Esophagus (tissue), 2 donors: ENCODE data around the gene EPHB1. TPM values are rescaled to one million over a fixed set of nuclear protein-coding genes. Genes with fewer than 3 reads are reported as not detected.
"Not testable (repeated sequence)": the region's sequence is repeated elsewhere in the genome, so short reads cannot be mapped to it uniquely, and the experiment has no call there.

Experiments used
- H3K27ac ChIP-seq, 2 donors: one replicate each; pipeline ENCODE4 v1.5.1; 2013; ENCODE audit warnings: low read depth in 2 of 2, mild to moderate bottlenecking in 2 of 2, inconsistent platforms in 1 of 2, low read length in 1 of 2, moderate library complexity in 1 of 2
- H3K27me3 ChIP-seq, 2 donors: one replicate each; pipeline ENCODE4 v1.6.1; 2013; ENCODE audit warnings: low read length in 2 of 2, control low read depth in 1 of 2, mild to moderate bottlenecking in 1 of 2; ENCODE audit not compliant: insufficient read depth in 2 of 2, control insufficient read depth in 1 of 2
- H3K36me3 ChIP-seq, 2 donors: one replicate each; pipeline ENCODE4 v1.6.1; 2013; ENCODE audit warnings: low read length in 1 of 2; ENCODE audit not compliant: control insufficient read depth in 2 of 2, insufficient read depth in 2 of 2
- H3K4me1 ChIP-seq, 2 donors: one replicate each; pipeline ENCODE4 v1.6.1; 2013; ENCODE audit warnings: low read length in 1 of 2; ENCODE audit not compliant: control insufficient read depth in 2 of 2, insufficient read depth in 2 of 2
- H3K4me3 ChIP-seq, 2 donors: one replicate each; pipeline ENCODE4 v1.5.1; 2013; ENCODE audit warnings: low read length in 2 of 2, mild to moderate bottlenecking in 2 of 2, low read depth in 1 of 2, moderate library complexity in 1 of 2
- H3K9me3 ChIP-seq, 2 donors: one replicate each; pipeline ENCODE4 v1.6.1; 2013; ENCODE audit warnings: mild to moderate bottlenecking in 2 of 2, low read depth in 1 of 2, low read length in 1 of 2, moderate library complexity in 1 of 2; ENCODE audit not compliant: control insufficient read depth in 2 of 2, insufficient read depth in 1 of 2
- WGBS, 2 donors: extraction: QIAGEN DNeasy Blood & Tissue Kit; methylation state at CpG; one replicate each; pipeline ENCODE4 v1.1.7; 2013; 5-methylcytosine and 5-hydroxymethylcytosine counted together
- polyA plus RNA-seq, 2 donors: library from polyadenylated mRNA; stranded (reverse); fragments of 200-250 nt; gene quantifications; one replicate each; pipeline ENCODE4 v1.2.3, GENCODE V29; 2013
- donor health status: healthy with polysubstance abuse.
- donor health status: Bipolar disorder and iron deficiency.

EPHB1 gene
- polyA plus RNA-seq, 2 donors: 0.04 to 0.38 TPM

GRCh38 chr3:135066844-135067727, 272.0 kb downstream of the EPHB1 start:
- H3K9me3 ChIP-seq, H3K4me3 ChIP-seq, H3K4me1 ChIP-seq, H3K36me3 ChIP-seq, H3K27ac ChIP-seq, H3K27me3 ChIP-seq: not testable (repeated sequence)
- 46 to 51% methylated on average over 5 of the region's 5 CpGs for WGBS, 2 donors

DNA sequence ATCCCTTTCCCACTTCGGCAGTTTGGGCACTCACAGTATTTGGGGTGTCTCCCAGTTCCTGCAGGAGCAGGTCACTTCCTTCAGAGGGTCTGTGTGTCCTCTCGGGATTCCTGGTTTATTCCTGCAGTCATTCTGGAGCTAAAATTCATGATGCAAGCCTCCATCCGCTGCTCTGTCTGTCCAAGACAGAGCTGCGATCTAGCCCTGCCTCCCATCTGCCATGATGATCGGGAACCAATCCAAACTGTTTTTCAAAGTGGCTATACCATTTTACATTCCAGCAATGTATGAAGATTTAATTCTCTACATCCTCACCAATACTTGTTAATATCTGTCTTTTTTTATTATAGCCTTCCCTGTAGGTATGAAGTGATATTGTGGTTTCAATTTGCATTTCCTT, 273.0 kb downstream of the EPHB1 start:
- no peak overlapping the region for H3K27ac ChIP-seq
- no peaks in the 10 kb centered on the region for H3K36me3 ChIP-seq
- peaks cover 2% of the 10 kb centered on the region in 2 donors for H3K9me3 ChIP-seq
- 89 to 90% methylated on average over 5 of the region's 5 CpGs for WGBS, 2 donors
- no peak overlapping the region for H3K4me3 ChIP-seq
- no peaks in the 10 kb centered on the region for H3K27me3 ChIP-seq
- peaks cover 3 to 5% of the 10 kb centered on the region in 2 donors for H3K4me1 ChIP-seq

DNA sequence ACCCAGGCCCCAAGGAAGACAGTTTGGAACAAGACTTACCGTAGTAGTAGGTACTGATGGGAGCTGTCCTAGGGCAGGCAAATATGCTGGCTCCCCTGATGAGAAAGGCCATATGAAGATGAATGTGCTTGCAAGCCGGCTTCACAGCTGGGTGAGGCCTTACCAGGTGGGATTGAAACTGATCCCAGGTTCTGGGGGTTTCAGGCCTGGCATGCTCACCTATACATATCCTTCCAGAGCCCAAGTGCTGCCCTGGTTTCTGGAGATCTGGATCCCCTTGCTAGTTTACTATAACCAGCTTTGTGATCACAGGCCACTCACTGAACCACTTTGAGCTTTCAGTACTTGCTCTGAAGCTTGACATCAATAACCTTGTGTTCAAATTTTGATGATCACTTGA, 274.3 kb downstream of the EPHB1 start:
- Histone ChIP-seq H3K36me3 (no peaks in the 10 kb centered on the region), H3K4me3 (no peak overlapping the region), H3K27me3 (no peaks in the 10 kb centered on the region), H3K9me3 (peaks cover 2% of the 10 kb centered on the region in 2 donors), H3K27ac (no peak overlapping the region), H3K4me1 (peaks cover 3 to 5% of the 10 kb centered on the region in 2 donors)
- WGBS, 2 donors: 86 to 90% methylated on average over 2 of the region's 2 CpGs

DNA sequence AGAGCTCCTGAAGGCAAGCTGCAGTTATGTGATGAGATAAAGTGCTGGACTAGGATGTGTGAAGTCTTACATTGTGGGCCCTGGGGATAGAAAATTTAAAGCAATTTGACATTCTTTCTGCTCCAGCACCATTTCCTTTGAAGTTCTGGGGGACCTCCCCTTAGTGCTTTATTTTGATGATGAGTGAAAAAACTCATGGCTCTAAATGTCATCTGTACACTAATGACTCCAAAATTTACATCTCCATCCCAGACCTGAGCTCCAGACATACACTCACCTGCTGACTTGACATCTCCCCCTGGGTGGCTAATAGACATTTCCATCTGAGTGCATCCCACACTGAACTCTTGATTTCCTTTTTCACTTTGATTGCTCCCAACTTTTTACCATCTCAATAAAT, 276.4 kb downstream of the EPHB1 start:
- Histone ChIP-seq H3K36me3 (no peaks in the 10 kb centered on the region), H3K27ac (no peak overlapping the region)

DNA sequence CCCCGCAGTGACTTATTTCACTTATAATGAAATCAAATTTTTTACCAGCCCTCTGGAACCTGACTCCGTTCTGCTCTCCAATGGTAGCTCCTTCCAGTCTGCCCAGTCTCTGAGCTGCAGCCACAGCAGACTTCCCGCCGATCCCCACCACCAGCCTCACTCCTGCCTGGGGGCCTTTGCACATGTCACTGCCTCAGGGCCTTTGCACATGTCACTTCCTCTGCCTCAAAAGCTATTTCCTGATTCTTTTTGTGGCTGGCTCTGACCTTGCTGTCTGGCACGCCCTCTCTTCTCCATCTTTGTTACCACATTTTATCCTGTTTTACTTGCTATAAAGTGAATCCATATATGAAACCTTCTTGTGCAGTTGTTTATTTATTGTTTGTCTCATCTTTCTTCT, 277.4 kb downstream of the EPHB1 start:
- Histone ChIP-seq H3K27me3 (no peaks in the 10 kb centered on the region), H3K36me3 (no peaks in the 10 kb centered on the region), H3K4me3 (no peak overlapping the region), H3K4me1 (peaks cover under 1 to 1% of the 10 kb centered on the region in 2 donors), H3K27ac (no peak overlapping the region), H3K9me3 (peaks cover 2% of the 10 kb centered on the region in 2 donors)
- 79 to 85% methylated on average over 5 of the region's 5 CpGs for WGBS, 2 donors

More for the DNA sequence above, 276.4 kb downstream of the EPHB1 start:
- H3K27me3 ChIP-seq: no peaks in the 10 kb centered on the region
- no peak overlapping the region for H3K4me3 ChIP-seq
- H3K4me1 ChIP-seq: peaks cover 3 to 5% of the 10 kb centered on the region in 2 donors
- peaks cover 2% of the 10 kb centered on the region in 2 donors for H3K9me3 ChIP-seq

GRCh38 chr3:135075157-135075556, 280.1 kb downstream of the EPHB1 start:
- H3K9me3 ChIP-seq: peaks cover 2% of the 10 kb centered on the region in 2 donors
- no peak overlapping the region for H3K27ac ChIP-seq
- 80 to 88% methylated on average over 3 of the region's 3 CpGs for WGBS, 2 donors
- H3K4me1 ChIP-seq: no peaks in the 10 kb centered on the region
- no peak overlapping the region for H3K4me3 ChIP-seq
- no peaks in the 10 kb centered on the region for H3K27me3 ChIP-seq
- H3K36me3 ChIP-seq: no peaks in the 10 kb centered on the region

- Histone ChIP-seq H3K27me3 (no peaks in the 10 kb centered on the region), H3K36me3 (no peaks in the 10 kb centered on the region), H3K27ac (no peak overlapping the region), H3K4me1 (no peaks in the 10 kb centered on the region), H3K9me3 (peaks cover 2% of the 10 kb centered on the region in 2 donors), H3K4me3 (no peak overlapping the region)
These were observed 281.3 kb downstream of the EPHB1 start for GRCh38 chr3:135076341-135076740.

- 47 to 49% methylated on average over 3 of the region's 3 CpGs for WGBS, 2 donors
- no peak overlapping the region for H3K27ac ChIP-seq
- no peaks in the 10 kb centered on the region for H3K36me3 ChIP-seq
- peaks cover 2% of the 10 kb centered on the region in 2 donors for H3K9me3 ChIP-seq
- H3K4me1 ChIP-seq: no peaks in the 10 kb centered on the region
- H3K27me3 ChIP-seq: no peaks in the 10 kb centered on the region
- no peak overlapping the region for H3K4me3 ChIP-seq
These were observed 282.1 kb downstream of the EPHB1 start for GRCh38 chr3:135077186-135077585.

- WGBS, 2 donors: 75 to 84% methylated on average over 2 of the region's 2 CpGs
- no peaks in the 10 kb centered on the region for H3K36me3 ChIP-seq
These were observed 283.2 kb downstream of the EPHB1 start for GRCh38 chr3:135078283-135078682.

DNA sequence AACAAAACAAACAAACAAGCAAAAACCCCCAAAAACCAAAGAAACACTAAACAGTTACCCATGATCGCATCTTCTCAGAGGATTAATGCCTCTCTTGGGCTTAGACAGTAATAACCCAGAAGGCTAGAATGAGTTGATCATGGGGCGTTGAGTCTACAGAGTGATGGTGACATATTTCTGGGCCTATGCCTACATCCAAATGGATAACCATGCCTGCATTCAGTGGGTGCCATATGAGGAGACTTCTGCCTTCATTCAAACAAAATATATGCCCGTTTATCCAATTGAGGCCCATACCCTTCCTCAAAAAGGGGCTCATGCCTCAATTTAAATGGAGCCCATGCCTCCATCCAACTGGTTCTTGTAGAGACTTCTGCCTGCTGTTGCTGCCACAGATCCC, 284.0 kb downstream of the EPHB1 start:
- 84 to 86% methylated on average over 3 of the region's 3 CpGs for WGBS, 2 donors
- Histone ChIP-seq H3K4me1 (no peaks in the 10 kb centered on the region), H3K27ac (no peak overlapping the region), H3K27me3 (no peaks in the 10 kb centered on the region), H3K4me3 (no peak overlapping the region), H3K9me3 (no peaks in the 10 kb centered on the region), H3K36me3 (no peaks in the 10 kb centered on the region)

More at GRCh38 chr3:135078283-135078682, 283.2 kb downstream of the EPHB1 start:
- Histone ChIP-seq H3K9me3 (no peaks in the 10 kb centered on the region), H3K27ac (no peak overlapping the region), H3K27me3 (no peaks in the 10 kb centered on the region), H3K4me1 (no peaks in the 10 kb centered on the region), H3K4me3 (no peak overlapping the region)
